ENCODE results near the gene SNX4.
"Not testable (repeated sequence)": the region's sequence is repeated elsewhere in the genome, so short reads cannot be mapped to it uniquely, and the experiment has no call there.

Gene SNX4

DNA sequence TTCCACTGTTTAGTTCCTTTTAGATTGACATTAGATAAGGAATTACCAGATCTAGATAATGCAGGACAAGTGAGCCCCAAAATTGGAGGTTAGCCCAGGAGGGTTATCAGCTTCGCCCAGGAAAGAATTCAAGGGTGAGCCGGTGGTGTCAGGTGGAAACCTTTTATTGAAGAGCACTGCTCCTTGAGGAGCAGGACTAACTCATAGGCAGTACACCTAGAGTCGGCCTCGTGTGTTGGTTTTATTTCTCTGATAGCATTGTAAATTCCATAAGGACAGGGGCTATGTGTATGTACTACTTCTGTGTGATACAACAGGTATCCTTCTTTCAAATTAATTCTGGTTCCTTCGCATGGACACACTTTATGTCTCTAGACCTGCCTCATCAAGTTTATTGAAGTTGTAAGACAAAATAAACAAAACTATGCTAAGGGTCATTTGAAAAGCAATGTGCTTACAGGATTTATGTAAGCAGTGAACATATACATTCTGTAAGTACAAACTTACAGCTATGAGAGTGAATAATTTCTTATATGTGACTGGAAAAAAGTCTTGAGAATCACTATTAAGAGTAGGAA, 57.2 kb downstream of the SNX4 start:
- DNase-seq (ENCODE audit: low read depth in 2 of 3, low spot score in 2 of 3): no peak

DNA sequence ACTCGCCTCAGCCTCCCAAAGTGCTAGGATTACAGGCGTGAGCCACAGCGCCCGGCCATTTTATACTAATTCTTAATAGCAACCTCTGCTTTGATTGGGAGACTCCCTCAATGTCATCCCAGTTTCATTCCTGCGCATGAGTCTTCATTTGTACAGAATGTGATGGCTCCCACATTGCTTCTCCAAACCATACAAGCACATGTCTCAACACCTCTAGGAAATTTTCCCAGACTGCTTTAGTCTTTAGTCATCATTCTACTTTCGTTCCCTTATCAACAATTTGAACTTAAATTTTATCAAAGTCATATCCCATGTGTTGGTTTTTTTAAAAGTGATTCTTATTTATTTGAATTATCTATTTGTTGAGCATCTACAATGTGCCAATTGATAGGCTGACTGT, 58.1 kb downstream of the SNX4 start:
- no peak for DNase-seq (ENCODE audit: low read depth in 2 of 3, low spot score in 2 of 3)

DNA sequence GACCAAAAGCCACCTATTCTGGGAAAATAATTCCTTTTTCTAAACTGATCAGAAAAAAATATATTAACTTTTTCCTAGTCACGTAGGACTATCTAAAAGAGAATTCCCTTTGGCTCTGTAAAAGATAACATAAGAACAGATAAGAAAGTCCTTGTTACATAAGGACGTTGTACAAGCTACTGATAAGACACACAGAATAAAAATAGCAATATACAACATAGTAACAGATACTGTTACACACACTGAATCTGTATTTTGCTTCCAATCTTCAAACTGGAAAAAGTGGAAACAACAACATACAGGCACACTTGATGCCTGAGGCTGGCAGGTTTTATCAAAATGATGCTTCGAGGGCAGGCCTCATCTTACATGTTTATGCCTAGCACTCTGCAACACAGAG, 59.8 kb downstream of the SNX4 start:
- DNase-seq (ENCODE audit: low read depth in 2 of 3, low spot score in 2 of 3): no peak

DNA sequence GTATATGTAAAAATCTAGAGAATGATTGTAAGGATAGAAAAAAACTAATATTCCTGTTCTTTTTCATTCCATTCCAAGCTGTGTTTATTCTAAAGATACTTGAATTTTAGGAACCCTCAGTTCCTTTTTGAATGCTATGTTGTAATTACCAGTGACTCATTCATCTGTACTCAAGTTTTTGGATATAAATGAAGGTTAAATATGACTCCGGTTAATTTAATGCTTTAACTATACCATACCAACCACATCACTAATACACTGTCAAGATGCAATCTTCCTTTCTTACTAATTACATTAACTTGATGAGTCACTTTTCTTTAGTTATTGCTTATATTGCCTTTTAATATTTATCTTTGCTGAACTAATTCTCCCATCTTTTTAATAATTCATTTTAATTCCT, 76.1 kb downstream of the SNX4 start:
- DNase-seq (ENCODE audit: low read depth in 2 of 3, low spot score in 2 of 3): no peak

DNA sequence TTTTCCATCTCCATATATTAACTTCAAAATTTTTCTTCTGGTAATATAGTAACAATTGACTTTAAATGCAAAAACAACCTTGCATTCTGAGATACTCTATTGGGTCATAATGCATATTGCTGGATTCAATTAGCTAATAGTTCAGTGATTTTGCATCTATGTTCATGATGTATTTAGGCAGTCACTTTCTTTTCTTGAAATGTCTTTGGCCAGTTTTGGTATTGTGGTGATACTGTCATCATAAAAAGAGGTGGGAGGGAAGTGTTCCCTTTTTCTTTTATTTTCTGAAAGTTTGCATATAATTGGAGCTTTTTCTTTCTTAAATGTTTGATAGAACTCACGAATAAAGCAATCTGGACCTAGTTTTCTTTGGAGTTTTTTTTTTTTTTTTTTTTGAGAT, 77.5 kb downstream of the SNX4 start:
- no peak for DNase-seq (ENCODE audit: low read depth in 2 of 3, low spot score in 2 of 3)

DNA sequence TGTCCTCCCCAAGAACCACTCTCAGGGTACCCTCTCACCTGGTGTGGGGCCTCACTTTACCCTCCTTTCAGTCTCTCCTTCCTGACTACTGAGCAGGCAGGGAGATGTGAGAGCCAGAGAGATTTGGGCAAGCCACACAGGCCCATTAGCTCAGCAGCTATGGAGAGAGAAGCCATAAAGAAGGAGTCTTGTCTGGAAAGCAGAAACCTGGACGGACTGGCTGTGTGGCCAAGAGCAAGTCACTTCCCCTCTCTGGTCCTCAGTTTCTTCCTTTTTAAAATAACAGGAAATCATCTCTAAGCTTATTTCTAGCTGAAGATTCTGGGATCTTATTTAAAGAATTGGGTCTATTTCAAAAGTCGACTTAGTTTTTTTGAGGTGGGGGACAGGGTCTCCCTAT, 79.0 kb downstream of the SNX4 start:
- DNase-seq (ENCODE audit: low read depth in 2 of 3, low spot score in 2 of 3): no peak

DNA sequence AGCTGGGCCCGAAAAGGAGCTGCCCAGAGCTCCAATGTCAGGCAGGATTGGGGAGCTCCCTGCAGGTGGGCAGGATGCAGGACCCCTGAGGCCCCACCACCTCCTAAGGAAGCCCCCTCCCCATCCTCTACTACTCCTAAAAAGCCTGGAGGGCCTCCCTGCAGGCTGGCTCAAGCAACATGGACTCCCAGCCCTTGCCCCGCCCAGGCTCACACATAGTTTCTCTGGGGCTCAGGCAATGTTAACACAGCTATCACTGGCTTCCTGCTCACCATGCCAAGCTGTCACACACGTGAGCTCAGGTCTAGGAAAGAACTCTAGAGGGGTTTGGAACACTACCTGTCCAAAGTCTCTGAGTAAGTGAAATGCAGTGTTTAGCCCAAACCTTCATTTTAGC, 79.4 kb downstream of the SNX4 start:
- DNase-seq (ENCODE audit: low read depth in 2 of 3, low spot score in 2 of 3): no peak

DNA sequence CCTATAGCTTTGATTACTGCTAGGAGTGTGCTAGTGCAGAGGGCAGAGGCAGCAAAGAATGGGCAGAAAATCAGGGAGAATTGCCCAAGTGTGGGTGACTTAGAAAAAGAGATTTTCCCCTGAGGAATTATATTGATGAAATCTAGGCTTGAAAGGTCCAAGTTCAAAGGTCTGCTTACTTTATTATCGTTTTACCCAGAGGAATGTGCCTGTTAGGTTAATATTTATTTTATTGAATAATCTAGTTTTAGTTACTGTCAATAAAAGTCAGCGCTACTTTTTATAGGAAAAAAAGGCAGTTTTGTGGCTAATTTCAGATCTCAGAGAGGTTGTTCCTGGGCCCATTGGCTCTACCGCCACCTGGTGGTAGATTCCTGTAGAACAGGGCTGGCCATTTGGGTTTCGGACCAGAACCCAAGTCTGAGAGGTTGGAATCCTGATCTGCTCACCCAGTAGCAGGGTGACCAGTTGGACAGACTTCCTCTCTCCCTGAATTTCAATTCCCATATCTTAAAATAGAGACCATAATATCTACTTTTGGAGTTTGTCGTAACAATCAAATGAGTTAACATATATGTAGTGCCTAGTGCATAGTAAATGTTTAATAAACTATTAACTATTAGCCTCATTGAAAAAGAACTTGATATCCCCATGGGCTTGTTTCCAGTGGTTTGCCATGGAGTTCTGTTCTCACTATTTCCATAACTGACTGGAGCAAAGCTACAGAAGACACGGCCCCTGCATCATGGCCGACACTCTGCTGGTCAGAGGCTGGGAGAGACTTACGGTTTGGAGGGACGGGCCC, 82.2 kb downstream of the SNX4 start:
- peak; percentile 16 to 58 (median 34) for DNase-seq (ENCODE audit: low read depth in 2 of 3, low spot score in 2 of 3)

DNA sequence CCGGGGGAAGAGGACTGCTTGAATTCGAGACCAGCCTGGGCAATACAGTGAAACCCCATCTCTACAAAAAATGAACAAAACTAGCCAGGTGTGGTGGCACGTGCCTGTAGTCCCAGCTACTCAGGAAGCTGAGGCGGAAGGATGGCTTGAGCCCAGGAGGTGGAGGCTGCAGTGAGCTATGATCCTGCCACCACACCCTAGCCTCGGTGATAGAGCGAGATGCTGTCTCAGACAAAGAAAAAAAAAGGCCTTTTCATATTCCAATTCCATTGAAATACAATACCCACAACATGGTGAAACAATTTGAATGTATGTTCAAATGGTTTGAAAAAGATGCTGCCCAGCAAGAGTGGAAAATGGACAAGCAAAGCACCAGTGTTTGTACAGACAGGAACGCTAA, 83.1 kb downstream of the SNX4 start:
- DNase-seq (ENCODE audit: low read depth in 2 of 3, low spot score in 2 of 3): no peak

DNA sequence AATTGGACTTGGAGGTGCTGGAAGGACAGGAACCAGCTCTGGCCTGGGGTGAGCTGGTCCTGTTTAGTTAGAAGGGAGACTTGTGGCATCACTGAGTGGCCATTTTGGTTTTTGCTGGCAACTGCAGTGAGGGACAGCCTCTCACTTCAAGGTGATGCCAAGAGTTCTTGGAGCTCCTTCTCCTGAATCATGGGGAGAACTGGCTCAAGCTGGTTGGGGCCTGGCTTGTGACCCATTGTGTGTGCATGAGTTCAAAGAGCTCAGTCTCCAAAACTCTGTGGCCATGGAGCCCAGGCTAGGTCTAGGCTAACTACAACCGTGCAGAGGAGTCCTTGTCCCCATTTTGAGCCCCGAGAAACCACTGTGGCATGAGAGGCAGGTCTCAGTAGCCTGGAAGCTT, 84.8 kb downstream of the SNX4 start:
- no peak for DNase-seq (ENCODE audit: low read depth in 2 of 3, low spot score in 2 of 3)

DNA sequence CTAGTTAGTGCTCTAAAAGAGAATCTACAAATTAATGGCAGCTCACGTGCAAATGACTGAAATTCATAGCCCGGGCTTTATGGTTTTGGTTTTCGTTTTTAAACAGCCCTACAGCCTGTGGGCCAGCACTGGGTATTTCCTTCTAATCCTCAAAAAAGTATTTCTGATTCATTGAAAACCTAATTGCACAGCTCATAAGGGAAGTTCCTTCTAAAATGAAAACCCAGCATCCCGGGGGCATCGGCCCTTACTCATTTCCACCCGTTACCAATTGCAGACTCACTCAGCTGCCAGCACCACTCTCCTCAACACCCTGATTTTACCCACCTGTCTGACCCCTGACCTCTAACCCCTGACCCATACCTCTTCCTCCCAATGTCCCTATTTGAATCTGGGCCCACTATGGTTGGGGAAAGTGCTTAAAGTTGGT, 85.4 kb downstream of the SNX4 start:
- no peak for DNase-seq (ENCODE audit: low read depth in 2 of 3, low spot score in 2 of 3)

DNA sequence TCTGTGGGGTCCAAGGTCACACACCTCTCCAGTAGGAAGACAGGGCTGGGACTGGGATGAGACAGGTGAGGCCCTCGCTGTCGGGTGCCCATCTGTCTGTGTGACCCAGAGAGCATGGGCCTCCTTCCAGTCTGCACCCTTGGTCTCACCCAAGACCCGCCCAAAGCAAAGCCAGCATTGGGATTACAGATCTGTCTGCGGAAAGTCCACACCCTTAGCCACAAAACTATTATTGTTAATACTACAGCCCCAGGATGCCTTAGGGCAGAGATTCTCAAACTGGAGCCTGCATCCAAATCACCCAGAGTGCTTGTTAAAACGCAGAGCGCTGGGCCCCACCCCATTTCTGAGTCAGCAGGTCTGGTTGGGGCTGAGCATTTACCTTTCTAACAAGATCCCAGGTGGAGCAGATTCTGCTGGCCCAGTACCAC, 86.4 kb downstream of the SNX4 start:
- no peak for DNase-seq (ENCODE audit: low read depth in 2 of 3, low spot score in 2 of 3)

DNA sequence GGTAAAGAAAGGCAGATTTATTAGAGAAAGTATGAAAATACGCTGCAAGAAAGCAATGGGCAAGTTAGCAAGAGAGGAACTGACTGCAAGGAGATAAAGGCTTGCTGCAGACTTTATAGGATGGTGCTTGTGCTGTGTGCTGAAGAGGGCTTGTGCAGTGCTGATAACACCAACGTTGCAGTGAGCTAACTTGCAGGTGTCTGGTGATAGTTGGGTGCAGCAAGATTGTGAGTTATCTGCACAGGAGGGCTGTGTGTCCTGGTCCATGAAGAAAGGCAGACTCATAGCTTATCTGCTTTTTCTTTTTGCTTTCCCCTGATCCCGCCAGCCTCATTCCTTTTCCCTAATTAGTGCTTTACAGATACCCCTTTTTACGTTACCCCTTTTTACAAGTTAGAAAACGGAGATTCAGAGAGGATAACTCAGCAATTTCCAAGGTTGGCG, 86.9 kb downstream of the SNX4 start:
- DNase-seq (ENCODE audit: low read depth in 2 of 3, low spot score in 2 of 3): no peak

DNA sequence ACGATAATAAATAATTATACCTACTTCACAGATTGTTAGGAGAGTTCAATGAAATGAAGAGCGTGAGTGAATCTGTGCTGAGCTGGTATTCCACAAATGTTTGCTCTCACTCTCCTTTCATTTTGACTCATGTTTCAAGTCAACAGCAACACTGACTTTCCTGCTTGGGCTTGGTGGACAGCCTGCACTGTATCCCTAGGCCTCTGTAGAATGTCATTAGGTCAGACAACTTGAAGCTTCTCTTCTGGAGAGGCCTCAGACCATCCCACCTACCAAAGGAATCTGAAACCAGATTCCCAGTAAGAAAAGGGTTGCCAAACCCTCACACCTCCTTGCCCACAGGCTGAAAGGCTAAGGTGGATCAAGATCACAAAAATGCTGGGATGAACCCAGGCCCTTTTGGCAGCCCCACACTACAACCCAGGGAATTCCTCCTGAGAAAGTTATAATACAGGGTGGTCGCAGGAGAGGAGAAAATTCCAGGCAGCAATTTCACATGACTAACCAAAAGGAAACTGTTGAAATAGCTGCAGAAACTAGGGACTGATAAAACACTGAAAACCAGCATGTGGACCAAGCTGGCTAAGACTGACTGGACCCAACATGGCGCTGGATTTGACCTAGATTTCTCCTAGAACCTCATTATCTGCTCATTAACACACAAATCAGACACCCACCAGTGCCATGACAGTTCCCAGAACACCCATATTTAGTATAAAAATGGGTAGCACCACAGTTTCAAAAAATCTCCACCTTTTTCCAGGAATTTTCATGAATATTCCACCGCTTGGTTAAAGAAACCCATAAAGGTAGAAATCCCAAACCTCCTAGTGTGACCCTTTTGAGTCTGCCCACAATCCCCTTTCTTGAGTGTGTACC, 87.9 kb downstream of the SNX4 start:
- no peak for DNase-seq (ENCODE audit: low read depth in 2 of 3, low spot score in 2 of 3)

DNA sequence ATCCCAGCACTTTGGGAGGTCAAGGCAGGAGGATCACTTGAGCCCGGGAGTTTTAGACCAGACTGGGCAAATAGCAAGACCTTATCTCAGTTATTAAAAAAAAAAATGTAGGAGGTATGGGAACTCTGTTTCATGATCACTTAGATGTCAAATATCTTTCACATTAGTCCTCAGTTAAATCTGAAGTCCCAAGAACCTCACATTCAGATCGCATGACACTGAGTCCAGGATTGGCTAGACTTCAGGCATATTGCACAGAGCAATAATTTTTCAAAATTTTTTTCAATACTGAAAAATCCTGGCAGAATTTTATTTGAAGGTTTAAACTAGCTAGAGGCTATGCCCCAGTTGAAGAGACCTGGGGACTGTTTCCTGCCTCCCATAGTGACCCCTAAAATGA, 88.6 kb downstream of the SNX4 start:
- DNase-seq (ENCODE audit: low read depth in 2 of 3, low spot score in 2 of 3): no peak

DNA sequence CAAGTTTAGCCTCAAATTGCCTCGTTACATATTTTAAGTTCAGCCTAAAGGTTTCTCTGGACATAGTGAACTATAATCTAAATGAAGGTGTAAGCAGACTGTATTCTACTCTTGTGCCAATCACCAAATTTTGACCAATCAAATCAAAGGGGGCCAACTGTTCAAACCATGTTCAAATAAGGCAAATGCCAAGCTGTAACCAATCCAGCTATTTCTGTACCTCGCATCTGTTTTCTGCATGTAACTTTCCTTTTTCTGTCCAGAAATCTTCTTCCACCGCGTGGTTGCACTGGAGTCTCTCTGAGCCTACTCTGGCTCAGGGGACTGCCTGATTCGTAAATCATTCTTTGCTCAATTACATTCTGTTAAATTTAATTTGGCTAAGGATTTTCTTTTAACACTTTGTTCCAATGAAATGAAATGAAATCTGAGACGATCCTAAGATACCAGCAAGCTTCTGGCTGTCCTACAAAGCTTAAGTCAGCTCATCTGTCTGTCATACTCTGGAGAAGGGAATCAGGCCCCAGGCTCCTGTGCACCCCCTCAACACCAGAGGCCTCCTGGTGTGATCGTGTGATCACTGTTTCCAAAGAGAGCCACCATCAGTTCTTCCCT, 91.7 kb downstream of the SNX4 start:
- no peak for DNase-seq (ENCODE audit: low read depth in 2 of 3, low spot score in 2 of 3)

DNA sequence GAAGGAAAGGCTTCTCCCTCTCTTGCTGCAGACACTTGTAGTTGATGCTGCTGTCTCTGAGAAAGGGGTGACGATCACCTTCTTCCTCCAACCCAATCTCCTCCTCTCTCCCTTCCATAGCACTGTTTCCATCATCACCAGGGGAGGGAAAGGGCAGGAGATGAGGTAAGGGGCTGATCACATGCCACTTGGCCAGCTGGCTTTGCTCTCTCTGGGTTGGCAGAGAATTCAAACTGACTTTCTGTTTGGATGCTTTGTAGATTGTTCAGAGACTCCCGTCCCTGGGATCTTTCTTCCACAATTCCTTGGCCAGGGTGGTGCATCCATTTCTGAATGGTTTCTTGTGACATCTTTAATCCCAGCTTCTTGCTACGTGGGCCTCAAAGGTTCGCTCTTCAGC, 101.7 kb downstream of the SNX4 start:
- DNase-seq (ENCODE audit: low read depth in 2 of 3, low spot score in 2 of 3): no peak

DNA sequence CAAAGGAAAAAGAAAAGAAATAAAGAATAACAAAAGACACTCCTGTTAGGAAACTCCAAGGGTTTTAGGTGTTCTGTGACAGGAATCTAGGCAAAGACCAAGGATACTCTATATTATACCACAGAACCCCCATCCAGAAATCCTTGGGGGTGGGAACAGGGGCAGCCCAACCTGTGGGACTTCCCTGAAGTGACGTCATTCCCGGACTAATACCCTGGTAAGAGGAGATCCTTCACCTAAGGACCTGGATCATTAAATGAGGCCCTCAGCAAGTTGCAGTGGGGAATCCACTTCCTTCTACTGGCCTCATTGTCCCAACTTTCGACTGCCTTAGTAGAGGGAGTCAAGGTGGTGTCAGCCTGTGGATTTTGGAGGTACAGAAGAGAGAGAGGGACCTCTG, 103.8 kb downstream of the SNX4 start:
- no peak for DNase-seq (ENCODE audit: low read depth in 2 of 3, low spot score in 2 of 3)

DNA sequence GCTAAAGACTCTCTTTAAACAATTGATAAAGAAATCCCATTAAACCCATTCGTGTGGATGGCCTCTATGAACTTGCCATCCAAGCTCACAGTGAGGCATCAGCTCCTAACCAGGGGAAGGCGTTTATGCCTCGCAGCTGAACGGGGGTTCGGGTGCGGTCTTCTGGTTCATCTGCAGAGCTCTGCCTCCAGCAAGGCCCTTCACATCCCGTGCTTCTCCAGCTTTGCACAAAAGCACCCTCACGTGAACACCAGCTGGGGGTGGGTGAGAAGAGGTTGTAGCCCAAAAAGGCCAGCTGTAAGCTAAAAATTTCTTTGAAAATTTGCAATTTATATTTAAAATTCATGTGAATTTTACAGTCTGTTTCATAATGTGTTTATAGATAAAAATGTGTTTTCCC, 105.3 kb downstream of the SNX4 start:
- DNase-seq (ENCODE audit: low read depth in 2 of 3, low spot score in 2 of 3): no peak

DNA sequence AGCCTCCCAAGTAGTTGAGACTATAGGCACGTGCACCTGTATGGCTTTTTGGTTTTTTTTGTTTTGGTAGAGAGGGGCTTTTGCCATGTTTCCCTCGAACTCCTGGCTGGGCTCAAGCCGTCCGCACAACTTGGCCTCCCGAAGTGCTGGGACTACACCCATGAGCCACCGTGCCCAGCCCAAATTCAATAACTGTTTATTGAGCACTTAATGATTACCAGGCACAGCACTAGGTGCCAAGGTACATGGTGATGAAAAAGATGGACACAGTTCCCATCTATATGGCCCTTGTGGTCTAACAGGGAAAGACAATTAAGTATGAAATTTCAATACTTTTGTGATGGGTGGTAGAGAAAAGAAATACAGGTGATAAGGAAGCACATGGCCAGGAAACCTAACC, 109.1 kb downstream of the SNX4 start:
- DNase-seq (ENCODE audit: low read depth in 2 of 3, low spot score in 2 of 3): no peak

DNA sequence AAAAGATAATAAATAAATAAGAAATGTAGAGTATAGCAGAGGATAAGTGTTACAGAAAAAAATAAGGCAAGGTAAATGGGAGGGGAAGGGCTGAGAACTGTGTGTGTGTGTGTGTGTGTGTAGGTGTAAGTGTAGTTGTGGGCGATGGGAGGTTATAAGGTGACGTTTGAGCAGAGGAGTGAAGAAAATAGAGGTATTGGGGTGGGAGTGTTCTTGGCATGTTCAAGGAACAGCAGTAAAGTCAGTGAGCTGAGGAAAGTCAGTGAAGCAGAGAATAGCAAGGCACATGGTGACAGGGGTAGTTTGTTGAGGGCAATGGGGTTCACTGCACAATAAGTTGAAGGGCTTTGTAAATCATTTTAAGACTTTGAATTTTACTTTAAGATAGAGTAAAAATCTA, 113.9 kb downstream of the SNX4 start:
- no peak for DNase-seq (ENCODE audit: low read depth in 2 of 3, low spot score in 2 of 3)

DNA sequence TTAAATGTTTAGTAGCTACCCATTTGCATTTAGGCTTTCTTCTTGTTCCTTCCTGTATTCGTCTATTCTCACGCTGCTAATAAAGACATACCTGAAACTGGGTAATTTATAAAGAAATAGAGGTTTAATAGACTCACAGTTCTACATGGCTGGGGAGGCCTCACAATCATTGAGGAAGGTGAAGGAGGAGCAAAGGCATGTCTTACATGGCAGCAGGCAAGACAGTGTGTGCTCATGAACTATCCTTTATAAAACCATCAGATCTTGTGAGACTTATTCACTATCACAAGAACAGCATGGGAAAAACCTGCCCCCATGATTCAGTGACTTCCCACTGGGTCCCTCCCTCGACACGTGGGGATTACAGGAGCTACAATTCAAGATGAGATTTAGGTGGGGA, 114.5 kb downstream of the SNX4 start:
- DNase-seq (ENCODE audit: low read depth in 2 of 3, low spot score in 2 of 3): not testable (repeated sequence)
